NCI-H2081 treated with DMSO at 0.1 percent for 48 hours (cell line): Measurements from ENCODE around the gene WSB1.

ENCODE experiments used
- DNase-seq: peaks from one replicate; lab custom pipeline; 2025; lab: John Stamatoyannopoulos, UW

Gene WSB1

DNA sequence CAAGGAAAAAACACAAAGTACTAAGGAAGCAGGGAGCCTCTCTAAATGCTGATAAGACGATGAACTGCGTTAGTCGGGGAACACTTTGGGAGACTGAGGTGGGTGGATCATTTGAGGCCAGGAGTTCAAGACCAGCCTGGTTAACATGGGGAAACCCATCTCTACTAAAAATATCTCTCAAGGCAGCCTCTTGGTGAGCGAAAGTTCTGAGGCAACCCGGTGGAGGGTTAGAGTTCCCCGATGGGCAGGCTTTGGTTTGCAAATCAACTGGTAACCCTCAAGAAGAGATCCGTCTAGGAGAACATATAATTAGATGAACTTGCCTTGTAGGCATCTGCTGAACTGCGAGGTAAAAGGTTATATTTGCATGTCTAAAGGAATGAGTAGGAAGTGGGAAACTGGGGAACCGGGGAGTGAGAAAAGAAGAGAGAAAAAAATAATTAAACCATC lies 44.6 kb downstream of the WSB1 start:
- DNase-seq: no peak

DNA sequence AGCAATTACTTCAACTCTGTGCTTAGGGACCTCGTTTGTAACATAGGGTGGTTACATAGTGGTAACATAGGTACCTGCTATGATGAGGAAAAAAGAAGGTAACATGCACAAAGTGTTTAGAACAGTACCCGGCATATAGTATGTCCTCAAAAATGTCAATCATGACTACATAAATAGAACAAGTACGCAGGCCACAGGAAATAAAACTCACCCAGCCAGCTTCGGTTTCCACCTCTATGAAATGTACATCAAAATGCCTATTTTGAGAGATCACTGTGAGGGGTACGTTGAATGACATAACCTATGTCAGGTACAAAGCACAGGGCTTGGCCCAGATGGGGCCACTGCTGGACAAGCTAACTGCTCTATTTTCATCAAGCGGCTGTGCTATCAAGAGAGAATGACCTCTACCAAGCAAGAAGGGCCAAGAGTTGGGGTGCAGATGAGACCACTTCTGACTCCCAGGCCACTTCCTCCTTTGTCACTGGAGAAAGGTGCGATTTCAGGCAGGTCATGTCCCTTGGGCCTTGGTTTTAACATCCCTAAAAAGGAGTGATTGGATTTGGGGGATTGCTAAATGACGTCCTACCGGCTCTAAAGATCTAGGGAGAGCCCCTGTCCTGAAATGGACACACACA lies 45.4 kb downstream of the WSB1 start:
- DNase-seq: no peak

DNA sequence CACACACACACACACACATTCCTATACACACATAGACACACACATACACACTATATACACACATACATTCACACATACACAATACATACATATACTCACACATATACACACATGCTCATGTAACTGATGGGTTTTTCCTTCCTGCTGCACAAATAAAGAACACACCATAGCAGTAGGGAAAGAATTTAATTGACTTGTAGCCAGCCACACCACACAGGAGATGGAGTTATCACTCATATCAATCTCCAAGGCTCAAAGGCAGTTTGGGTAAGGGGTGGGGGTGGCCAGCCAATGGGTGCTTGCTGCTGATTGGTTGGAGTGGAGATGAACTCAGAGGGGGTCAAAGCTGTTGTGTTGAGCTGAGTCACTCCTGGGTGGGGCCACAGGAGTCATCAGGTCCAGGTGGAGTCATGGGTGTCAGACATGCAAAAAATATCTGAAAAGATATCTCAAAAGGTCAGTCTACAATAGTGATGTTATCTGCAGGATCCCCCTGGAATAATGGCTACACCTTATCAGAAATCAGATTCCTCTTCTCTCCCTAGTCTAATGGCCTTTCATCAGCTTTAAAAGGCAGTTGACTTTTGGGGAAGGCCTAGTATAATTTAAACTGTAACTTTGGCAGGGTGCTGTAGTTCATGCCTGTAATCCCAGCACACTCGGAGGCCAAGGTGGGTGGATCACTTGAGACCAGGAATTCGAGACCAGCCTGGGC lies 46.1 kb downstream of the WSB1 start:
- no peak for DNase-seq

DNA sequence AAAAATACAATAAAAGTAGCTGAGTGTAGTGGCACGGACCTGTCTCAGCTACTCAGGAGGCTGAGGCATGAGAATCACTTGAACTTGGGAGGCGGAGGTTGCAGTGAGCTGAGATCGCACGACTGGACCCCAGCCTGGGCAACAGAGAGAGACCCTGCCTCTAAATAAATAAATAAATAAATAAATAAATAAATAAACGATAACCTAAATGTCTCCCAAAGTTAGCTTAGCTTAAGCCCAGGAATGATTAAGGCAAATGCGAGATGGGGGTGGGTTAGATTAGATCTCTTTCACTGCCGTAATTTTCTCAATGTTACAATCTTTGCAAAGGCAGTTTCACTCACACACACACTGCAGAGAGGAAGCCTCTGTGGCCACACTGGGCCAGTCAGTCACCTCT lies 46.7 kb downstream of the WSB1 start:
- DNase-seq: no peak

DNA sequence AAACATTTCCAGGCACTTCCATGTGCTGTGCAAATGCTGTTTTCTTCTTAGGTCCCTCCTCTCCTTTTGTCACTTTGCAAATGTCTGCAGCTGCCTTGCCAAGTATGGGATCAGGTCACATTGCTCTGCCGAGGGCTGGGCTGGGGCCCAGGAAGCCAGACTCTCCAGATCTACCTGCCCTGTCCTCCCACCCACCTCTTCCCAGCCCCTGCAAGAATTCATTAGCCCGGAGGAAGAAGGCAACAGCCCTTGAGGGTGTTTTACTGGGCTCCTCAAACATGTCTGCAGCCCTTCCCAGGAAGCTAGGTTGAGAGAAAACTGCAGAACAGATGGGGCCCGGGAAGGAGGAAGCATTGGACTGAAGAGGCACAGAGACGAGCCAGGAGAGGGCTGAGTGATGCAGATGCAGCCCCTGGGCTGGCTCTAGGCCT lies 47.1 kb downstream of the WSB1 start:
- no peak for DNase-seq

DNA sequence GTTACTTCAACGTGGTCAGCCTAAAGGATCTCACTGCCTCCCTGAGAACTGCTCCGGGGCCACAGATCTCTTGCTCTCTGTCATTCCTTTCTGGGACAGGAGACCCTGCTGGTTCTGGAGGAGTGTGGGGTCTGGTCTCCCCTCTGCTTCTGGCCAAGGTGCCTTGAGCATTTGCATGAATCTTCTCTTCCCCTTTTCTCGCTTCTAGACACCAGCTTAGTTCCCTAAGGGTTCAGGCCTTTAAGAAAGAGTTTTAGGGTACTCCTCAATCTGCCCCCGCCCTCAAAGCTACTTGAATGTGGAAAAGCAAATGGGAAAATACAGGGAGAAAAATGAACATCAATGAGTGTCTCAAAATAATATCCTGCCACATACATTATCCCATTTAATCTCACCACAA lies 48.1 kb downstream of the WSB1 start:
- no peak for DNase-seq

DNA sequence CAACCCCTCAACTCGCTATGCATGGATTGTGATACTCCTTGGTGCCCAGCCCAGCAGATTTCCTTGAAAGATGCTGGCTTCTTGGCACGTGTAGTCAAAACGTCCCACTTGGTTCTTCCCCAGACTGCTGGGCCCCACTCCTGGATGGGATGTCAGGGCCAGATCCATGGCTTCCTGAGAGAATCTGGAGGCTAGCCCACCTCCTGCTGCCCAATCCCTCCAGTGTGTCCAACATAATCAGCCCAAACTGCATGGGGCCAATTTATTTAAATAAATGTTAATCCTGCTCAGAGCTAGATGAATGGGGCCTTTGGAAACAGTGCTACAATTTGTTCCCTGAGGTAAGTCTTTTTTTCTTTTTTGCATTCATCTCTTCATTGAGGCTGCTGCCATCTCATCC lies 49.4 kb downstream of the WSB1 start:
- no peak for DNase-seq

DNA sequence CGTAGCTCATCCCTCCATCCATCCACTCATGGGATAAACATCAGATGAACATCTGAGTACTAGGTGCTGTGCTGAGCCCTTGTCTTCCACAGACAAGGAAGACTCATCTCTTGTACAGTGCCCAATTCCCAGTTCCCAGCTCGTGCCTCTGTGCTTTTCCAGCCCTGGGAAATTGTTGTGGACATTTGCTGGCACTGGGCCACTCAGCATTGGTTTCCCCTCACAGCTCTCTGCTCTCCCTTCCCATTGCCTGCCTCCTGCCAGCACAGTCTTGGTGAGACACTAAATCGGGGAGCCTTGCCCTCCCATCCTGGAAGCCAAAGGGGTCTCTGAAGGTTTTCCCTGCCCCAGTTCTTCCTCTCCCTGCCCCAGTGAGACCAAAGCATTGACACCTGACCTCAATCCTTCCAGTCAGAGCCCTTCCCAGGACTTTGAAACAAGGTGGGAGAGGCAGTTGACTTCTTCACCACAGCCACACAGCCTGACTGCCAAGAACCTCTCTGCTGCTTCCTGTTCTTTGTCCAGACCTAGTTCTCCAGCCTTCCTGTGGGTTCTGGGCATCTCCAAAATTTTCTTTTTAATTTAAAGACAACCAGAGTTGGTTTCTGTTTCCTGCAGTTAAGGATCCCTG lies 50.2 kb downstream of the WSB1 start:
- no peak for DNase-seq

DNA sequence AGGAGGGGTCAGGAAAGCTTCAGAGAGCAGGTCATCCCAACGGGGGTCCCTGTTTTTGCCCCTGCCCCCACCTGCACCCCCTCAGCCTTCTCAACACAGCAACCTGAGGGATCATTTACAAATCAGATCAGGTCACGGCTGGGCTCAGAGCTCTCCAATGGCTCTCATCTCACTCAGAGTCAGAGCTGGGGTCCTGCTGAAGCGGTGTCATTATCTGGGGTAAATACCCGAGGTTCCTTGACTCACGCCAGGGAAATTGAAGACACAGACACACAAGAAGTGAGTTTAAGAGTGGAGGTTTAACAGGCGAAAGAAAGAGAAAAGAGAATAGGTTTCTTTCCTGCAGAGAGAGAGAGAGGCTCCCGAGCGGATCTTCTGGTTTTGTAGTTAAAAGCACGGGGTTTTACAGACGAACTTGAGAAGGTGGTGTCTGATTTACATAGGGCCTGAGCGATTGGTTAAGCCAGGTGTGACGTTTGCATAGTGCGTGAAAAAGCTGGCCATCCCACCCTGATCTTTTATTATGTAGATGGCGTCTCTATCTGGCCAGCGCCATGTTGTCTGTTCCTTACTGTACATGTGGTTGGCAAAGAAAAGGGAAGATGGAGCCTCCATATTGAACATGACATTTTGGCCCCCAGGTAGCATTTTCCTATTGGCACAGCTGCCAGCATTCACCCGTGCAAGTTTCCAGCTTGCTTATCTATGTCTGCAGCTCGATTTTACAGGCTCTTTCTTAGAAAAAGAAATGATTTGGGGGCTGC lies 51.4 kb downstream of the WSB1 start:
- no peak for DNase-seq

DNA sequence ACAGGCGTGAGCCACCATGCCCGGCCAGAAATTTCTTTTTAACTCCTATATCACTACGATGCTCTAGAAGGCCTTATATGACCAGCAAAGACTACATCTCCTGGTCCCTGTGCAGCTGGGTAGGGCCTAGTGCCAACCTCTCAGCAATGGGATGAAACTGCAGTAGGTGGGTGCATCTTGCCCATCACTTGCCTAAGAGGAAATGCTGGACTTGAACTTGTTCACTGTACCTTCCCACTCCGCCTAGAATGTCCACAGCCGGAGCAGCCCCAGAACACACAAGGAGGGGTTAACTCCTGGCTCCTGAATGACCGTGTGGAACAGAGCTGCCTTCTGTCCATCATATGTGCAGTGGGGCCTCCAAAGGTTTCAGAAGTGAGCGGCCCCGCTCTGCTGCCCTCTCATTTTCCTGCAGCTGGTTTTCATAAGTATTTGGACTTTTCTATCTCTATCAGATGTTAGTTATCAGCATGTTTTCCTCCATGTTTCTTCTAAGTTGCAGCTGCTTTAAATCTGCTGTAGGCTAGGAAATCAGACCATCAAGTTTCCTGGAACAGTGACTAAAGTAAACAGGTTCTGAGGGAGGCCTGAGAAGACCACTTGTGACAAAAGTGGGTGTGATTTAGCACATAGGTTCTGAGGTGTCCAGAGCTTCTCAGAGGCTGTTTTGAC lies 52.5 kb downstream of the WSB1 start:
- no peak for DNase-seq

DNA sequence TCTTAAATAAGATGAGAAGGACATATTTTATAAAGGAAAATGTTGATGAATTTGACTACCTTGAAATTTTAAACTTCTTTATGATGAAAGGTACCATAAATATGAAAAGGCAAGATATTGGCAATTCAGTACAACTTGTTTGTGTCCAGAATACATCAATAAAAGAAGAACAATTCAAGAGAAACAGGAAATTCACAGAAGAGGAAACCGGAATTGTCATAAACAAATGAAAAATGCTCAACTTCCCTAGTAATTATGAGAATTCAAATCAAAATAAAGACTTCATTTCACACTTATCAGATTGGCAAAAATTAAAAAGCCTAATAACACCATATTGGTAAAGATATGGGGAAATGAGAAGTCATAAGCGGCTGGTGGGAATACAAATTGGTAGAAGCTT lies 54.3 kb downstream of the WSB1 start:
- DNase-seq: no peak

DNA sequence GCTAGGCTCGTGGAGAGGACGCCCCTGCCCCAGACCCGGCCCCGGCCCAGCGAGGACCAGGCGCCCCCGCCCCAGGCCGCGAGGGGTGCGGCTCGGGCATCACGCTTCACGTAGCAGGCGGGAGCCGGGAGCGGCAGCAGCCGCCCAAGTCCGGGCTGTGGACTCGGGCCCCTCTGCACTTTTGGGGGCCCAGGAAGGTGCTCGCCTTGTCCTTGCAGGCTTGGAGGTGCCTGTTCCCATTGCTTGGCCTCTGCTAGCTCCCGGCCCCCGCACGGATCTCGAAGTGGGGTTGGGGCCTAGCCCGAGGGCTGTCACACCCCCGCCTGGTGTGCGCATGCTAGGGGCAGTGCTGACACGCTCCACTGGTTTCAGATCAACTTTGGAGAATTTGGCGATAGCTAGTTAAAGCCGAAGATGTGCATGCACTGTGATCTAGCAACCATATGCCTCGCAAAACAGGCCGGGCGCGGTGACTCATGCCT lies 55.7 kb downstream of the WSB1 start:
- DNase-seq: no peak

DNA sequence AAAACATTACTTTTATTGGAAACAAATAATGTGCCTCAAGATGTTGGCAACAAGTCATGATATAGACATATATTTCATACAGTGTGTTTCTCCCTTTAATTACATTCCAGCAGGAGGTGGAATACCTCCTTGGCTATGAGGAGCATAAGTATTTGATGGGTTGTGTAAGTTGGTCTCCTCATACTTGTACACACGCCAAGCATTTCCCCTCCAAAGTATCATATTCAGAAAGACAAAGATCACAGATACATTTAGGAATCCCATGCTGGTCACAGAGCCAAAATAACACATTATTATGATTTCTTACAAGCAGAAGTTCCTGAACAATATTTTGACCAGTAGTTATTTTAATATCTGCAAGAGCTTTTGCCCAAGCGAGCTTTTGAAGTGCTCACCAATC lies 57.8 kb downstream of the WSB1 start:
- DNase-seq: no peak

DNA sequence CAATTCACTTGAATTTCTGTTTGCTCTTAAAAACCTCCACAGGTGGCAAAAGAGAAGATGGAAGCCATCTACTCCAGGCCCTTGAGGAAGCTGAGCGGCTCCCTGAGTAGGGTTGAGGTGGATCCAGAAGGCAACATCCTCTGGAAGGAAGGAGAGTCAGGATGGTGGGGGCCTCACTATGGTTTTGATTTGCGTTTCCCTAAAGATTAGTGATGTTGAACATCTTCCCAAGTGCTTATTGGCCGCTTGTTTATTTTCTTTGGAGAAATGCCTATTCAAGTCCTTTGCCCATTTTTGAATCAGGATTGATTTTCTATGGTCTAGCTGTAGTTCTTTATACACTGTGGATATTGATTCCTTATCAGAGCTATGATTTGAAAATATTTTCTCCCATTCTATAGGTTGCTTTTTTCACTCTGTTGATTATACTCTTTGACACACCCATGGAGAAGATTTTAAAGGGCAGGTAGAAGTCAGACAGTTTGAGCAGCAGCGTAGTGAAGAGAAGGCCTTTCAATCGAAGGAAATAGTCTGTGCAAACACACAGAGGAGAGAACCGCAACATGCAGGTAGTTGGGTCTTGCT lies 58.6 kb downstream of the WSB1 start:
- no peak for DNase-seq

DNA sequence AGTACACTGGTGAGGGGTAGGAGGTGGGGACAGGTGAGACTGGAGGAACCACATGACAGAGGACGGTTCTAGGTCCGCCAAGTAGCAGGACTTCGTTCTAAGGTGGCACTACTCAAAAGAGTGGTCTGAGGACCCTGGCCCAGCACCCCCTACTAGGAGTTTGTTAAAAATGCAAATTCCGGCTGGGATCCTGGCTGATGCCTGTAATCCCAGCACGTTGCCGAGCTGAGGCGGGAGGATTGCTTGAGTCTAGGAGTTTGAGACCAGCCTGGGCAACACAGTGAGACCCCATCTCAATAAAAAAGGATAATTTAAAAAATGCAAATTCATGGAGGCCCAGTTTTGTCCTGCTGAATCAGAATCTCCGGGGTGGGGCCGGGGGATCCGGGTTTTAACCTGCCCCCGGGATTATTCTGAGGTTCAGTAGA lies 59.1 kb downstream of the WSB1 start:
- no peak for DNase-seq

DNA sequence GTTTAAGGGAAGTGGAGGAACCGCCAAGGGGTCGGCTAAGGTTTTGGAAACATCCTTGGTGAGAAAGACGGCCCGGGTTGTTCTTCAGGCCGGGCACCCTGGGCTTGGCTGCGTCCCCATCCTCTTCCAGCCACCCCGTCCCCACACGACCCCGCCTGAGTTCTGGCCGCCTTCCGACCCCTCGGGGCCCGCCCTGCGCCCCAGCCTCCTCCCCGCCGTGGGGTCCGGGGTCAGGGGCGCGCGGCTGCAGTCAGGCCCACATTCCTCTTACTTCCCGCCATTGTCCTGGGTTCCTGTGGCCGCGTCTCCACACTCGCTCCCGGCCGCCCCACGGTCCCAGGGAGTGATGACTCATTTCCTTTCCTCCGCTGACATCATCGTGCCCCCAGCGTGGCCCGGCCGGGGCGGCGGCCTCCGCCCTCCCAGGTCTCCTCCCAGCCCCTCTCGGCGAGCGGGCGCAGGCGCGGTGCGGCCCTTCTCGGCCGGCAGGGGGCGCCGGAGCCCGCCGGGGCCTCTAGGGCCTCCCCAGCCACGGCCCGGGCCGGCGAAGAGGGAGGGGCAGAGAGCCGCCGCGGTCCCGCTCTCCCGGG lies 59.6 kb downstream of the WSB1 start:
- no peak for DNase-seq

DNA sequence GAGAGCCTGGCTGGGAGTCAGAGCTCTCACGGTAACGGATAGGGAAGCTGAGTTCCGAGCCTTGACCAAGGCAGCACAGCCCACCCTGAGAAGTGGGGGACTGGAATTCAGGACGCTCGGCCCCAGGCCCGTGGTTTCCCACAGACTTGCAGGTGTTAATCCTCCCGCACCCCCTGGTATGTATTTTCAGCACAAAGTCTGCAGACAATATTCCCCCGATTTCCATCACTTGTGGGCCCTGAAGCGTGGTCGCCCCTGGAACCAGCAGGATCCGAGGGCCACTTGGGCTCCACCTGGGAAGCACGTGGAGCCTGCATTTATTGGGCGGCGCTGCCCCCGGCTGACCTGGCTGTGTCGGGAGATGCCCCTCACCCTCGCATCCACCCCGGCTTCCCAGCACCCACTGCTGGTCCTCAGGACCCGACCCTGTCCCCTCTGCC lies 60.2 kb downstream of the WSB1 start:
- DNase-seq: no peak

DNA sequence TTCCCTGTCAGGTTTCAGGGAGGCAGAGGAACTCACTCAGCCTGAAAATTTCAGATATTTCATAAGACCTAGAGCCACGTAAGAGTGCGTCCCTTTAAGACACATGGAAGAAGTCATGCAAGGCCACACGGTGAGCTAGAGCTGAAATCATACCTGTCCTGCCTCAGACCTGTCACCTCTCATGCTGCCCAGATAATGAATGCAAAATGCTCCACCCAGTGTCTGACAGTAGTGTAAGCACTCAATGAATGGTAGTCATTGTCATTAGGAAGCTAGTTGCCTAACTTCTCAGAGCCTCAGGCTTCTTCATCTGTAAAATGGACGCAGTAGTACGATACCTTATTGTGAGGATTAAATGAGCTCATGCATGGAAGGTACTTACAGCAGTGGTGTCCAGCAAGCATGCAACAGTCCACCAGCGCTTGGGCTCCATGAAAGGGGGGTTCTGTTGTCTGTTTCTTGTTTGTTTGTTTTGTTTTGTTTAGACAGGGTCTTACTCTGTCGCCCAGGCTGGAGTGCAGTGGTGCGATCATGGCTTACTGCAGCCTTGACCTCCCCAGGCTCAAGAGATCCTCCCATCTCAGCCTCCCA lies 60.7 kb downstream of the WSB1 start:
- no peak for DNase-seq

DNA sequence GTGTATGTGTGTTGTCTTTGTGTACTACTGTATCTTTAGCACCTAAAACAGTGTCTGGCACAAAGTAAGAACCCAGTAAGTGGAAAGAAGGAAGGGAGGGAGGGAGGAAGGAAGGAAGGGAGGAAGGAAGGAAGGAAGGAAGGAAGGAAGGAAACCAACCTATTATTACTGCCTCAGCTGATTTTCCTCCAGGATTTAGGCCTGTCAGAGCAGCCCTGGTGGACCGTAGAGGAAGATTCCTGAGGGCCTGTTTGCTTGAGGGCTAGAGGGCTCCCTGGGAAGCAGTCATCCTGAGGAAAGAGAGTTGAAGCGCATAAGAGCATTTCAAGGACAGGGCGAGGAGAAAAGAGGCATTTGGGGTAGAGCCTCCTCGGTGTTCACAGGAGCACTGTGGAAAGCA lies 61.5 kb downstream of the WSB1 start:
- DNase-seq: no peak

DNA sequence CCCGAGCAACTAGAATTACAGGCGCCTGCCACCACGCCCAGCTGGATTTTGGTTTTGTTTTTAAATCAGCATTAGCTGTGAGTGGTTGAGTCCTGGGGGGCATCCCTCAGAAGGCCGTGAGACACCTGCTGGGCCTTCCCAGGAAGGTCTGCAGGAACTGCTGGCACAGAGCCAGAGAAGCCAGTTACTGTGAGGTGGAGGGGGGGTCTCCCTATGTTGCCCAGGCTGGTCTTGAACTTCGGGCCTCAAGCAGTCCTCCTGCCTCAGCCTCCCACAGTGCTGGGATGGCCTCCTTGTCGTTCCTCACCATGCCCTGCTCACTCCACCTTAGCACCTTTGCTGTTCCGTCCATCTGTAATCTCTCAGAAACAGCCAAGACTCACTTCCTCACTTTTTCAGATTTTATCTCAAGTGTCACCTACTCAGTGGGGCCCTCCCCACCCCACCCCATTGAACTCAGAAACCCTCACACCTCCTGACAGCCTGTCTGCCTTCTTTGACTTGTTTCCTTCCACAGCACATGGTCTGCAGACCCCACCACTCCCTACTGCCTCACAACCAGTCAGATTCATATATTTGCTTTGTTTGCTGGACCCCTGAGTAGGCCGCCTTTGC lies 62.3 kb downstream of the WSB1 start:
- no peak for DNase-seq
